ENCODE data around the gene CDC42.
"Not testable (repeated sequence)": the region's sequence is repeated elsewhere in the genome, so short reads cannot be mapped to it uniquely, and the experiment has no call there.

The CDC42 gene

DNA sequence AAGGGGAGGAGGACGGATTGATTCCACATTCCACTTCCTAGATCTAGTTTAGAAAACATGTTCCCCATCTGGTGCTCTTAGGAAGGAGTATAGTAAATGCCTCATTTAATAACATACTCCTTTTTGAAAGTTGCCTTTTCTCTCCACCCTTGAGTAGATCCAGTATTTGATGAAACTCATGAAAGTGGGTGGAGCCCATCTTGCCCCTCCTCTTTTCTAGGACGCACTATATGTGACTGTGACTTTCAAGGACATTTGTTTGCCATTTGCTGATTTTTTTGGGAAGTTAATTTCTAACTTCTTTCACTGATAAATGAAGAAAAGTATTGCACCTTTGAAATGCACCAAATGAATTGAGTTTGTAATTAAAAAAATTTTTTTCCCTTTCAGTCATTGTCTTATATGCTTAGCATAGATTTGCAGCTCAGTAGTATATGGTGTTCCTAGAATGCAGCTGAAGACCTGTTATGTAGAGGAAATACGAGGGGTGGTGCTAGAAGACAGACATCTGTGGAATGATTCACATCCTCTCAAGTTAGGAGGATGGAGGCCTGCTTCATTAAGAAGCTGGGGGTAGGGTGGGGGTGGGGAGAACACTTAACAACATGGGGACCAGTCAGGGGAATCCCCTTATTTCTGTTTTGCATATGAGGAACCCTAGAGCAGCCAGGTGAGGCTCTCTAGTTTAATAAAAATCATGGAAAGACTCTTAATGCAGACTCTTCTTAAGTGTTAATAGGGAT, 39.7 kb downstream of the CDC42 start:
- TF ChIP-seq, protein P1, sequence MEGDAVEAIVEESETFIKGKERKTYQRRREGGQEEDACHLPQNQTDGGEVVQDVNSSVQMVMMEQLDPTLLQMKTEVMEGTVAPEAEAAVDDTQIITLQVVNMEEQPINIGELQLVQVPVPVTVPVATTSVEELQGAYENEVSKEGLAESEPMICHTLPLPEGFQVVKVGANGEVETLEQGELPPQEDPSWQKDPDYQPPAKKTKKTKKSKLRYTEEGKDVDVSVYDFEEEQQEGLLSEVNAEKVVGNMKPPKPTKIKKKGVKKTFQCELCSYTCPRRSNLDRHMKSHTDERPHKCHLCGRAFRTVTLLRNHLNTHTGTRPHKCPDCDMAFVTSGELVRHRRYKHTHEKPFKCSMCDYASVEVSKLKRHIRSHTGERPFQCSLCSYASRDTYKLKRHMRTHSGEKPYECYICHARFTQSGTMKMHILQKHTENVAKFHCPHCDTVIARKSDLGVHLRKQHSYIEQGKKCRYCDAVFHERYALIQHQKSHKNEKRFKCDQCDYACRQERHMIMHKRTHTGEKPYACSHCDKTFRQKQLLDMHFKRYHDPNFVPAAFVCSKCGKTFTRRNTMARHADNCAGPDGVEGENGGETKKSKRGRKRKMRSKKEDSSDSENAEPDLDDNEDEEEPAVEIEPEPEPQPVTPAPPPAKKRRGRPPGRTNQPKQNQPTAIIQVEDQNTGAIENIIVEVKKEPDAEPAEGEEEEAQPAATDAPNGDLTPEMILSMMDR (IDR thresholded peaks at IDR 0.05; ENCODE audit: borderline replicate concordance, control extremely low read depth, extremely low read depth, insufficient read depth, missing control alignments), result peak; percentile 3
- in situ Hi-C loops (cut with MboI; ENCODE audit: low sequenced_read_pairs, unreplicated experiment), result not testable (repeated sequence)
- DNase-seq (ENCODE audit: low spot score), result peak; percentile 59

DNA sequence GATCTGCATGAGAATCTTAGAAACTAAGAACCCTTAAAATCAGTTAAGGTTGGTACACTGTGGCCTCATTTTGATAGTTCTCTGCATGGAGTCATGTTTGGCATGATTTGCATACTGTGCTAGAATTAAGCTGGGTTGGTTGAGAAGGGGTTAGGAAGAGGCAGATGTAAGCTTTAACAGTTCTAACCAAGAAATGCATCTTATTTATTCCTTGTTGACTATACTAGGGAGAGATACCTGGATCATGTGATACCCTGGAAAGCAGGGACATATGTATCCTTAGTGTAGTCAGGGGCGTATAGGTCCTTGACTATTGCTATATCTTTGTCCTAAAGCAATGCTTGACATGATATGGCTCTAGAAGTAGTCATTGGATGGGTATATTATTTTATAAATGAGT, 41.0 kb downstream of the CDC42 start:
- TF ChIP-seq, protein P1 (IDR thresholded peaks at IDR 0.05; ENCODE audit: borderline replicate concordance, control extremely low read depth, extremely low read depth, insufficient read depth, missing control alignments), result no peak
- no peak for DNase-seq (ENCODE audit: low spot score)
- in situ Hi-C loops (cut with MboI; ENCODE audit: low sequenced_read_pairs, unreplicated experiment), result no loop called here

DNA sequence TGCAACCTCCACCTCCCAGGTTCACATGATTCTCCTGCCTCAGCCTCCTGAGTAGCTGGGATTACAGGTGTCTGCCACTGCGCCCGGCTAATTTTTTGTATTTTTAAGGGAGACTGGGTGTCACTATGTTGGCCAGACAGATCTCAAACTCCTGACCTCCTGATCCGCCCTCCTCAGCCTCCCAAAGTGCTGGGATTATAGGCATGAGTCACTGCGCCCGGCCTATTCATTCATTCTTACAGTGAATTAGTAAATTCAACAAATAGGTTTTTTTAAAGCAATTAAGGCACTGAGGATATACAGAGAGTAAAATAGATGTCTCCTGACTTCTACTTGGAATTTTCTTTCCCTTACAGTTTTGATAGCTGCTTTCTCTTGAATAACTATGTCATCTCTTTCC, 43.5 kb downstream of the CDC42 start:
- in situ Hi-C loops (cut with MboI; ENCODE audit: low sequenced_read_pairs, unreplicated experiment), result no loop called here
- no peak for DNase-seq (ENCODE audit: low spot score)

DNA sequence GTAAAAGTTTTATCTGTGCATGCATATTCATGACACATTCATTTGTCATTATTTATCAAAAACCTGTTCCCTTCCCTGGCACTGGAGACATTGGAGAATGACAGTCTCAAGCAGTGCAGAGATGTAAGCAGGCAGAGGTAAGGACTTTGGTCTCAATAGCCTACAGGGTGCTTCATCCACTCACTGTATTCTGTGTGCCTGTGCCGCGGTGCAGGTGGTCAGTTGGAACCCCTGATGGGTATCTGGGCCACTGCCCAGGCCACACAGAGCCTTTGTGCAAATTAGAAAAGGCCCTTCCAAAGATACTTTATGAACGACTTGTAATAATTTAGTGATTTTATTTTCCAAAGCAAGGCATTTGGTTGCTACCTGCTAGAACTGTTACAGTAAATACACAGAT, 44.0 kb downstream of the CDC42 start:
- TF ChIP-seq, protein P1 (IDR thresholded peaks at IDR 0.05; ENCODE audit: borderline replicate concordance, control extremely low read depth, extremely low read depth, insufficient read depth, missing control alignments), result no peak
- in situ Hi-C loops (cut with MboI; ENCODE audit: low sequenced_read_pairs, unreplicated experiment), result no loop called here
- no peak for DNase-seq (ENCODE audit: low spot score)

More for the DNA sequence above, 43.5 kb downstream of the CDC42 start:
- TF ChIP-seq, protein P1 (IDR thresholded peaks at IDR 0.05; ENCODE audit: borderline replicate concordance, control extremely low read depth, extremely low read depth, insufficient read depth, missing control alignments), result no peak

DNA sequence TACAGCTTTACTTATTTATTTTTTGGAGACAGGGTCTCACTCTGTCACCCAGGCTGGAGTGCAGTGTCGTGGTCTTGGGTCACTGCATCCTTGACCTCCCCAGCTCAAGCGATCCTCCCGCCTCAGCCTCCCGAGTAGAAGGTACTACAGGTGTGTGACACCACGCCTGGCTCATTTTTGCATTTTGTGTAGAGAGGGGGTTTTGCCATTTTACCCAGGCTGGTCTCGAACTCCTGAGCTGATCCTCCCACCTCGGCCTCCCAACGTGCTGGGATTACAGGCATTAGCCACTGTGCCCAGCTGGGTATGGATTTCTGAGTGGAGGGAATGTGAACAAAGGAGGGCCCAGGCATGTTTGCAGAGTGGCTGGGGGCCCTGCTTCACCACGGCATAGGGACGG, 46.2 kb downstream of the CDC42 start:
- no peak for DNase-seq (ENCODE audit: low spot score)
- in situ Hi-C loops (cut with MboI; ENCODE audit: low sequenced_read_pairs, unreplicated experiment), result no loop called here
- TF ChIP-seq, protein P1 (IDR thresholded peaks at IDR 0.05; ENCODE audit: borderline replicate concordance, control extremely low read depth, extremely low read depth, insufficient read depth, missing control alignments), result no peak

DNA sequence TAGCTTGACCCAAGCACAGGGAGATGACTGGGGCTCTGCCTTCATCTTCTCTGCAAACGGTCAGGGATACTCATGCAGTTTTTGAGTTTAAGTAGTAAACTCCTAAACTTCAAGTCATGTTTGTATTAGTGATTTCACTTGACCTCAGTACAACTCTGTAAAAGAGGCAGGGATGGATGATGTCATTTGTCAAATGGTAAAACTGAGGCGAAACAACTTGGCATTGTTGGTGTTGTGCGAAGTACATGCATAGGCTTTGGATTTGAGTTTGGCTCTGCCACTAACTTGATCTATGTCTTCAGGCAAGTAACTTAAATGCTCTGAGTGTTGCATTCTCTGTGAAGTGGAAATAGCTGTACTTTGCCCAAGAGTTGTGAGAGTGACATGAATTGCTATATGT, 47.7 kb downstream of the CDC42 start:
- in situ Hi-C loops (cut with MboI; ENCODE audit: low sequenced_read_pairs, unreplicated experiment), result no loop called here
- TF ChIP-seq, protein P1 (IDR thresholded peaks at IDR 0.05; ENCODE audit: borderline replicate concordance, control extremely low read depth, extremely low read depth, insufficient read depth, missing control alignments), result no peak

More for the DNA sequence above, 47.7 kb downstream of the CDC42 start:
- DNase-seq (ENCODE audit: low spot score), result no peak
